SK-N-SH (cell line): Measurements from ENCODE around the gene EDN1. TPM values are rescaled to one million over a fixed set of nuclear protein-coding genes. Genes with fewer than 3 reads are reported as not detected.

Experiments used
- CTCF ChIA-PET: fragments of 300-600, 350-600 bp; formaldehyde crosslinking; extraction: SDS; loops from one replicate; lab custom pipeline; 2021; lab: Yijun Ruan, JAX
- POLR2A ChIA-PET: fragments of 350-600 bp; sonication (Branson Sonifier 250); formaldehyde crosslinking; extraction: SDS; loops from one replicate; lab custom pipeline; 2020; ENCODE audit warnings: antibody characterized with exemption, inconsistent platforms; lab: Yijun Ruan, JAX
- DNase-seq: peaks from one replicate; pipeline ENCODE4 v3.0.0; 2012
- H2AFZ ChIP-seq: fragments of 200-600 bp; sonication (generic); 2 replicates; pipeline ENCODE4 v1.8.1; 2016; ENCODE audit warnings: antibody characterized with exemption, mild to moderate bottlenecking, low read depth
- H3F3A ChIP-seq: fragments of 200-600 bp; sonication (generic); replicated peaks from 2 replicates; pipeline ENCODE3; 2016; ENCODE audit warnings: antibody characterized with exemption, mild to moderate bottlenecking; ENCODE audit not compliant: insufficient read depth
- H3K27ac ChIP-seq, 2 experiments: fragments of 200-500 bp in 1 of 2; fragments of 200-600 bp in 1 of 2; sonication (Bioruptor generic) in 1 of 2; sonication (generic), shearing (Covaris generic) in 1 of 2; 2 replicates each; pipeline versions ENCODE4 v1.5.1 to v1.6.1; 2014 to 2016; ENCODE audit warnings: low read depth in 2 of 2, inconsistent platforms in 1 of 2, low read length in 1 of 2, mild to moderate bottlenecking in 1 of 2, mixed read lengths in 1 of 2
- H3K27me3 ChIP-seq: fragments of 200-600 bp; sonication (generic), shearing (Covaris generic); 2 replicates; pipeline ENCODE4 v1.6.1; 2016; ENCODE audit warnings: mixed run types; ENCODE audit not compliant: insufficient read depth
- H3K36me3 ChIP-seq, 2 experiments: fragments of 200-500 bp in 1 of 2; fragments of 200-600 bp in 1 of 2; sonication (Bioruptor generic) in 1 of 2; sonication (generic) in 1 of 2; replicated peaks in 1 of 2; 2 replicates each; pipeline versions ENCODE3 to v1.5.1; 2014 to 2016; ENCODE audit warnings: low read length in 1 of 2, mild to moderate bottlenecking in 1 of 2; ENCODE audit not compliant: insufficient read depth in 2 of 2, control insufficient read depth in 1 of 2
- H3K4me1 ChIP-seq, 2 experiments: fragments of 200-500 bp in 1 of 2; fragments of 200-600 bp in 1 of 2; sonication (Bioruptor generic) in 1 of 2; sonication (generic), shearing (Covaris generic) in 1 of 2; 2 replicates each; pipeline versions ENCODE4 v1.5.1 to v1.6.1; 2014 to 2016; ENCODE audit warnings: low read depth in 1 of 2, low read length in 1 of 2, mixed run types in 1 of 2; ENCODE audit not compliant: insufficient read depth in 2 of 2, control insufficient read depth in 1 of 2
- H3K4me2 ChIP-seq: fragments of 200-600 bp; sonication (generic), shearing (Covaris generic); 2 replicates; pipeline ENCODE4 v1.6.1; 2017; ENCODE audit warnings: mixed run types
- H3K4me3 ChIP-seq, 2 experiments: fragments of 200-500 bp in 1 of 2; fragments of 200-600 bp in 1 of 2; sonication (Bioruptor generic) in 1 of 2; sonication (generic), shearing (Covaris generic) in 1 of 2; 2 replicates each; pipeline versions ENCODE4 v1.5.1 to v1.8.1; 2014 to 2016; ENCODE audit warnings: low read depth in 2 of 2, inconsistent platforms in 1 of 2, low read length in 1 of 2, mild to moderate bottlenecking in 1 of 2, mixed read lengths in 1 of 2, moderate library complexity in 1 of 2
- H3K79me2 ChIP-seq: fragments of 200-600 bp; sonication (generic); 2 replicates; pipeline ENCODE4 v1.8.1; 2017; ENCODE audit warnings: mild to moderate bottlenecking; ENCODE audit not compliant: insufficient read depth
- H3K9ac ChIP-seq: fragments of 200-600 bp; sonication (generic); 2 replicates; pipeline ENCODE4 v1.6.1; 2017; ENCODE audit warnings: mixed run types
- H3K9me2 ChIP-seq: fragments of 200-600 bp; sonication (generic); 2 replicates; pipeline ENCODE4 v1.6.1; 2017; ENCODE audit warnings: mixed run types
- H3K9me3 ChIP-seq: fragments of 200-600 bp; sonication (generic); 2 replicates; pipeline ENCODE4 v1.6.1; 2017; ENCODE audit warnings: mixed run types, mild to moderate bottlenecking, moderate library complexity
- H4K20me1 ChIP-seq: fragments of 200-600 bp; sonication (generic); 2 replicates; pipeline ENCODE4 v1.6.1; 2017; ENCODE audit warnings: mild to moderate bottlenecking, mixed run types; ENCODE audit not compliant: insufficient read depth
- EP300 ChIP-seq, 2 experiments: IDR thresholded peaks; 2 replicates each; pipeline versions ENCODE4 v1.4.0 to v1.6.1; 2012; ENCODE audit warnings: borderline replicate concordance in 1 of 2, low read depth in 1 of 2, low read length in 1 of 2
- FOSL2 ChIP-seq: IDR thresholded peaks from 2 replicates; pipeline ENCODE4 v1.4.0; 2012; ENCODE audit warnings: low read depth, mild to moderate bottlenecking, moderate library complexity, borderline replicate concordance
- FOXM1 ChIP-seq: IDR thresholded peaks from 2 replicates; pipeline ENCODE4 v1.4.0; 2012; ENCODE audit warnings: low read depth, mild to moderate bottlenecking
- JUND ChIP-seq: IDR thresholded peaks from 2 replicates; pipeline ENCODE4 v1.4.0; 2012
- MEF2A ChIP-seq: IDR thresholded peaks from 2 replicates; pipeline ENCODE4 v1.4.0; 2012; ENCODE audit warnings: low read depth, borderline replicate concordance
- RCOR1 ChIP-seq: fragments of 150-350 bp; IDR thresholded peaks from 2 replicates; pipeline ENCODE4 v1.6.1; 2017; ENCODE audit warnings: antibody characterized with exemption, low read length
- RXRA ChIP-seq: IDR thresholded peaks from 2 replicates; pipeline ENCODE4 v1.4.0; 2012; ENCODE audit warnings: low read depth, mild to moderate bottlenecking, borderline replicate concordance
- SIN3A ChIP-seq: IDR thresholded peaks from 2 replicates; pipeline ENCODE4 v1.6.1; 2012; ENCODE audit warnings: low read depth, mild to moderate bottlenecking, low read length, moderate library complexity, borderline replicate concordance
- TCF12 ChIP-seq: IDR thresholded peaks from 2 replicates; pipeline ENCODE4 v1.4.0; 2012
- TEAD4 ChIP-seq: IDR thresholded peaks from 2 replicates; pipeline ENCODE4 v1.4.0; 2012; ENCODE audit warnings: mild to moderate bottlenecking, borderline replicate concordance; ENCODE audit not compliant: insufficient read depth
- WGBS: methylation state at CpG from one replicate; pipeline ENCODE4 v1.1.6; 2017; ENCODE audit warnings: low lambda C conversion rate; 5-methylcytosine and 5-hydroxymethylcytosine counted together
- polyA plus RNA-seq, 3 experiments: library from polyadenylated mRNA; depleted of rRNA; stranded (reverse); fragments of >200 nt; gene quantifications; 2 replicates each; pipeline ENCODE4 v1.2.3, GENCODE V29; 2012
- TF ChIP-seq, protein P1 (sequence below): fragments of 200-600 bp; sonication (generic); IDR thresholded peaks from 2 replicates; pipeline ENCODE4 v1.6.1; 2017; ENCODE audit warnings: antibody characterized with exemption, mild to moderate bottlenecking, moderate library complexity
- TF ChIP-seq, protein P2 (sequence below): IDR thresholded peaks from 2 replicates; pipeline ENCODE4; 2012
- TF ChIP-seq, protein P3 (sequence below): IDR thresholded peaks from 2 replicates; pipeline ENCODE4 v1.4.0; 2012; ENCODE audit warnings: low read depth

The EDN1 gene
- polyA plus RNA-seq, 1 of the 3 experiments (the other 2 are of a cell fraction) = 1.3 TPM

DNA sequence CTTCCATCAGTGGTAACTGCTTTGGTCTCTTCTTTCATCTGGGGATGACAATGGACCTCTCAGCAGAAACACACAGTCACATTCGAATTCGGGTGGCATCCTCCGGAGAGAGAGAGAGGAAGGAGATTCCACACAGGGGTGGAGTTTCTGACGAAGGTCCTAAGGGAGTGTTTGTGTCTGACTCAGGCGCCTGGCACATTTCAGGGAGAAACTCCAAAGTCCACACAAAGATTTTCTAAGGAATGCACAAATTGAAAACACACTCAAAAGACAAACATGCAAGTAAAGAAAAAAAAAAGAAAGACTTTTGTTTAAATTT lies 6.1 kb downstream of the EDN1 start:
- Histone ChIP-seq H3K27me3 (no peaks in the 10 kb centered on the region), H3K4me1 (peaks cover 1 to 12% of the 10 kb centered on the region in 2 experiments; a peak in 2 of 4 replicates), H3K79me2 (peaks cover 14% of the 10 kb centered on the region; the same call in 1 of the 2 replicates), H3K9me3 (no peaks in the 10 kb centered on the region), H3K9me2 (no peaks in the 10 kb centered on the region), H4K20me1 (no peaks in the 10 kb centered on the region), H3F3A (peaks cover 4% of the 10 kb centered on the region), H2AFZ (peak overlapping the region; percentile 47), H3K36me3 (peaks cover 3% of the 10 kb centered on the region in 2 experiments), H3K9ac (peak overlapping the region; percentile 17; the same call in 1 of the 2 replicates), H3K4me2 (peak overlapping the region; percentile 51), H3K27ac (peak overlapping the region; percentile 62 to 63; a peak in 3 of 4 replicates), H3K4me3 (peak overlapping the region in 1 of 2 experiments; percentile 25; a peak in 1 of 4 replicates)
- 25% methylated on average over 5 of the region's 5 CpGs for WGBS
- ChIA-PET POLR2A (no interaction called here), CTCF (interaction anchor here (7.5 kb wide), 1 partner anchor 308 kb away, joined by 91 read pairs; no protein-coding TSS in a partner anchor)
- DNase-seq = no peak
- TF ChIP-seq, protein P1, sequence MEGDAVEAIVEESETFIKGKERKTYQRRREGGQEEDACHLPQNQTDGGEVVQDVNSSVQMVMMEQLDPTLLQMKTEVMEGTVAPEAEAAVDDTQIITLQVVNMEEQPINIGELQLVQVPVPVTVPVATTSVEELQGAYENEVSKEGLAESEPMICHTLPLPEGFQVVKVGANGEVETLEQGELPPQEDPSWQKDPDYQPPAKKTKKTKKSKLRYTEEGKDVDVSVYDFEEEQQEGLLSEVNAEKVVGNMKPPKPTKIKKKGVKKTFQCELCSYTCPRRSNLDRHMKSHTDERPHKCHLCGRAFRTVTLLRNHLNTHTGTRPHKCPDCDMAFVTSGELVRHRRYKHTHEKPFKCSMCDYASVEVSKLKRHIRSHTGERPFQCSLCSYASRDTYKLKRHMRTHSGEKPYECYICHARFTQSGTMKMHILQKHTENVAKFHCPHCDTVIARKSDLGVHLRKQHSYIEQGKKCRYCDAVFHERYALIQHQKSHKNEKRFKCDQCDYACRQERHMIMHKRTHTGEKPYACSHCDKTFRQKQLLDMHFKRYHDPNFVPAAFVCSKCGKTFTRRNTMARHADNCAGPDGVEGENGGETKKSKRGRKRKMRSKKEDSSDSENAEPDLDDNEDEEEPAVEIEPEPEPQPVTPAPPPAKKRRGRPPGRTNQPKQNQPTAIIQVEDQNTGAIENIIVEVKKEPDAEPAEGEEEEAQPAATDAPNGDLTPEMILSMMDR = no peak
- TF ChIP-seq JUND = peak; percentile 44; the same call in 1 of the 2 replicates
- 0 out of 4 replicates have a peak, but pooled peaks of 1 of the 2 experiments have one; percentile 15 for TF ChIP-seq EP300 (IDR thresholded peaks at IDR 0.05; ENCODE audit: borderline replicate concordance in 1 of 2, low read depth in 1 of 2, low read length in 1 of 2)
- 0 out of 2 replicates have a peak, but pooled peaks have one; percentile 37 for TF ChIP-seq TEAD4
- TF ChIP-seq FOSL2 = peak; percentile 51
- no peak for TF ChIP-seq SIN3A
- peak; percentile 80 for TF ChIP-seq TCF12
- TF ChIP-seq, protein P2, sequence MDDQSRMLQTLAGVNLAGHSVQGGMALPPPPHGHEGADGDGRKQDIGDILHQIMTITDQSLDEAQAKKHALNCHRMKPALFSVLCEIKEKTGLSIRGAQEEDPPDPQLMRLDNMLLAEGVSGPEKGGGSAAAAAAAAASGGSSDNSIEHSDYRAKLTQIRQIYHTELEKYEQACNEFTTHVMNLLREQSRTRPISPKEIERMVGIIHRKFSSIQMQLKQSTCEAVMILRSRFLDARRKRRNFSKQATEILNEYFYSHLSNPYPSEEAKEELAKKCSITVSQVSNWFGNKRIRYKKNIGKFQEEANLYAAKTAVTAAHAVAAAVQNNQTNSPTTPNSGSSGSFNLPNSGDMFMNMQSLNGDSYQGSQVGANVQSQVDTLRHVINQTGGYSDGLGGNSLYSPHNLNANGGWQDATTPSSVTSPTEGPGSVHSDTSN = 0 out of 2 replicates have a peak, but pooled peaks have one; percentile 24

DNA sequence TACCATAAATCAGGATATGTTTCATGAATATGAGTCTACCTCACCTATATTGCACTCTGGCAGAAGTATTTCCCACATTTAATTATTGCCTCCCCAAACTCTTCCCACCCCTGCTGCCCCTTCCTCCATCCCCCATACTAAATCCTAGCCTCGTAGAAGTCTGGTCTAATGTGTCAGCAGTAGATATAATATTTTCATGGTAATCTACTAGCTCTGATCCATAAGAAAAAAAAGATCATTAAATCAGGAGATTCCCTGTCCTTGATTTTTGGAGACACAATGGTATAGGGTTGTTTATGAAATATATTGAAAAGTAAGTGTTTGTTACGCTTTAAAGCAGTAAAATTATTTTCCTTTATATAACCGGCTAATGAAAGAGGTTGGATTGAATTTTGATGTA lies 6.4 kb downstream of the EDN1 start:
- H3K9ac ChIP-seq = no peak overlapping the region
- H3K36me3 ChIP-seq = peaks cover 3% of the 10 kb centered on the region in 2 experiments
- H2AFZ ChIP-seq = peak overlapping the region; percentile 47; the same call in 1 of the 2 replicates
- no peaks in the 10 kb centered on the region for H3K27me3 ChIP-seq
- no peaks in the 10 kb centered on the region for H4K20me1 ChIP-seq
- WGBS = 76% methylated on average over 3 of the region's 3 CpGs
- peak overlapping the region; percentile 53 to 63; a peak in 3 of 4 replicates for H3K27ac ChIP-seq
- H3F3A ChIP-seq = peaks cover 4% of the 10 kb centered on the region
- H3K4me1 ChIP-seq = peaks cover 0 to 12% of the 10 kb centered on the region in 2 experiments; a peak in 2 of 4 replicates
- ChIA-PET POLR2A (no interaction called here), CTCF (no interaction called here)
- H3K4me2 ChIP-seq = peak overlapping the region; percentile 51
- TF ChIP-seq, protein P3, sequence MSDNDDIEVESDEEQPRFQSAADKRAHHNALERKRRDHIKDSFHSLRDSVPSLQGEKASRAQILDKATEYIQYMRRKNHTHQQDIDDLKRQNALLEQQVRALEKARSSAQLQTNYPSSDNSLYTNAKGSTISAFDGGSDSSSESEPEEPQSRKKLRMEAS = no peak
- TF ChIP-seq RCOR1 (no peak), EP300 (IDR thresholded peaks at IDR 0.05; ENCODE audit: borderline replicate concordance in 1 of 2, low read depth in 1 of 2, low read length in 1 of 2) (no peak), MEF2A (no peak), FOXM1 (no peak), RXRA (no peak)
- TF ChIP-seq, protein P1 = no peak
- no peaks in the 10 kb centered on the region for H3K9me2 ChIP-seq
- no peak for DNase-seq
- peaks cover 11% of the 10 kb centered on the region; the same call in 1 of the 2 replicates for H3K79me2 ChIP-seq
- no peak overlapping the region for H3K4me3 ChIP-seq
- H3K9me3 ChIP-seq = no peaks in the 10 kb centered on the region
